ENCODE data around the gene FAM13A. TPM values are rescaled to one million over a fixed set of nuclear protein-coding genes. Genes with fewer than 3 reads are reported as not detected.

FAM13A gene
- polyA plus RNA-seq, 1 donor from 2014 or later, result 4.0 TPM

GRCh38 chr4:89048906-89049601, 7.9 kb downstream of the FAM13A start:
- Histone ChIP-seq H2AFZ (ENCODE audit: low read depth, low read length) (no peak overlapping the region), H3K9me2 (ENCODE audit: insufficient read depth, low read length) (no peaks in the 10 kb centered on the region), H3K9me3 (ENCODE audit: low read length) (no peaks in the 10 kb centered on the region), H3K4me2 (ENCODE audit: low read length) (no peak overlapping the region), H3K4me3 (ENCODE audit: low read length) (no peak overlapping the region), H3K79me2 (replicated peaks; ENCODE audit: insufficient read depth, low read length) (no peaks in the 10 kb centered on the region), H3K36me3 (ENCODE audit: insufficient read depth, low read length) (no peaks in the 10 kb centered on the region), H4K20me1 (ENCODE audit: insufficient read depth) (no peaks in the 10 kb centered on the region), H3K27me3 (ENCODE audit: insufficient read depth, low read depth, low read length) (no peaks in the 10 kb centered on the region), H3K9ac (ENCODE audit: low read length) (no peak overlapping the region), H3F3A (ENCODE audit: insufficient read depth, low read length, poor library complexity, severe bottlenecking) (no peaks in the 10 kb centered on the region), H3K27ac (ENCODE audit: low read length) (no peak overlapping the region)
- no peak for TF ChIP-seq MXI1 (conservative IDR thresholded peaks at IDR 0.05; ENCODE audit: poor library complexity, severe bottlenecking)
- no peak for TF ChIP-seq SMC3 (conservative IDR thresholded peaks at IDR 0.05; ENCODE audit: poor library complexity)
- TF ChIP-seq EZH2 (IDR thresholded peaks at IDR 0.05; ENCODE audit: borderline replicate concordance, insufficient read depth, low read length, poor library complexity, severe bottlenecking), result no peak
- no peak for TF ChIP-seq RAD21 (conservative IDR thresholded peaks at IDR 0.05)
- no peak for TF ChIP-seq EP300 (conservative IDR thresholded peaks at IDR 0.05; ENCODE audit: poor library complexity, severe bottlenecking)
- TF ChIP-seq REST (IDR thresholded peaks at IDR 0.05; ENCODE audit: borderline replicate concordance), result no peak
- TF ChIP-seq CTCF (IDR thresholded peaks at IDR 0.05; ENCODE audit: poor library complexity, severe bottlenecking), result no peak
- no peak for TF ChIP-seq TAF1 (IDR thresholded peaks at IDR 0.05; ENCODE audit: low read depth)
- no peak for TF ChIP-seq POLR2AphosphoS5 (IDR thresholded peaks at IDR 0.05)

GRCh38 chr4:89044147-89044900, 12.7 kb downstream of the FAM13A start:
- Histone ChIP-seq H3K4me3 (ENCODE audit: low read length) (no peak overlapping the region), H3F3A (ENCODE audit: insufficient read depth, low read length, poor library complexity, severe bottlenecking) (no peaks in the 10 kb centered on the region), H3K4me2 (ENCODE audit: low read length) (no peak overlapping the region), H4K20me1 (ENCODE audit: insufficient read depth) (no peaks in the 10 kb centered on the region), H2AFZ (ENCODE audit: low read depth, low read length) (no peak overlapping the region), H3K9me2 (ENCODE audit: insufficient read depth, low read length) (no peaks in the 10 kb centered on the region), H3K36me3 (ENCODE audit: insufficient read depth, low read length) (no peaks in the 10 kb centered on the region), H3K9me3 (ENCODE audit: low read length) (no peaks in the 10 kb centered on the region), H3K9ac (ENCODE audit: low read length) (no peak overlapping the region), H3K79me2 (replicated peaks; ENCODE audit: insufficient read depth, low read length) (no peaks in the 10 kb centered on the region), H3K27ac (ENCODE audit: low read length) (no peak overlapping the region), H3K27me3 (ENCODE audit: insufficient read depth, low read depth, low read length) (no peaks in the 10 kb centered on the region)
- TF ChIP-seq REST (IDR thresholded peaks at IDR 0.05; ENCODE audit: borderline replicate concordance) (no peak), MXI1 (conservative IDR thresholded peaks at IDR 0.05; ENCODE audit: poor library complexity, severe bottlenecking) (no peak), CTCF (IDR thresholded peaks at IDR 0.05; ENCODE audit: poor library complexity, severe bottlenecking) (no peak), TAF1 (IDR thresholded peaks at IDR 0.05; ENCODE audit: low read depth) (no peak), RAD21 (conservative IDR thresholded peaks at IDR 0.05) (no peak), EP300 (conservative IDR thresholded peaks at IDR 0.05; ENCODE audit: poor library complexity, severe bottlenecking) (no peak), SMC3 (conservative IDR thresholded peaks at IDR 0.05; ENCODE audit: poor library complexity) (no peak), POLR2AphosphoS5 (IDR thresholded peaks at IDR 0.05) (no peak), EZH2 (IDR thresholded peaks at IDR 0.05; ENCODE audit: borderline replicate concordance, insufficient read depth, low read length, poor library complexity, severe bottlenecking) (no peak)
